Fibroblast of skin of scalp (primary cell): ENCODE results near the gene COQ6. TPM values are rescaled to one million over a fixed set of nuclear protein-coding genes. Genes with fewer than 3 reads are reported as not detected.
"Not testable (repeated sequence)": the region's sequence is repeated elsewhere in the genome, so short reads cannot be mapped to it uniquely, and the experiment has no call there.

Experiments
- DNase-seq: peaks from one replicate; pipeline ENCODE4 v3.0.0-alpha.2; 2013
- polyA plus RNA-seq, 2 experiments: library from polyadenylated mRNA; unstranded; fragments of 120-200 nt; gene quantifications; one replicate each; pipeline ENCODE4 v1.2.1, GENCODE V29; 2013; ENCODE audit not compliant: insufficient read length in 2 of 2

Gene COQ6
- polyA plus RNA-seq (2013, experiment 1 of 2; ENCODE audit: insufficient read length): 16.9 TPM
- 15.2 TPM for polyA plus RNA-seq (2013, experiment 2 of 2; ENCODE audit: insufficient read length)

GRCh38 chr14:73949752-73950734 lies at the start of gene COQ6, which contains the start of gene FAM161B:
COQ6 (plus strand) TSS chr14:73950302; CDS start chr14:73950333, 31 bp downstream.
FAM161B (minus strand) TSS chr14:73950094; CDS start chr14:73950026, 68 bp downstream.
- DNase-seq: peak; percentile 96

GRCh38 chr14:73903028-73903427 lies 47.1 kb upstream of the COQ6 start:
- no peak for DNase-seq

GRCh38 chr14:73909681-73910080 lies 40.4 kb upstream of the COQ6 start:
- no peak for DNase-seq

- peak; percentile 4 for DNase-seq
These were observed 36.8 kb upstream of the COQ6 start for GRCh38 chr14:73913256-73913655.

- DNase-seq: no peak
These were observed 33.8 kb upstream of the COQ6 start for GRCh38 chr14:73916324-73916723.

GRCh38 chr14:73919457-73919856 lies 30.6 kb upstream of the COQ6 start:
- DNase-seq: not testable (repeated sequence)

GRCh38 chr14:73924337-73924736 lies 25.8 kb upstream of the COQ6 start:
- DNase-seq: no peak

GRCh38 chr14:73935666-73936065 lies 14.4 kb upstream of the COQ6 start:
- DNase-seq: peak; percentile 5

GRCh38 chr14:73936548-73936947 lies 13.6 kb upstream of the COQ6 start:
- DNase-seq: no peak

GRCh38 chr14:73937012-73937411 lies 13.1 kb upstream of the COQ6 start:
- no peak for DNase-seq

GRCh38 chr14:73942180-73942579 lies 7.9 kb upstream of the COQ6 start:
- DNase-seq: no peak

GRCh38 chr14:73943083-73943482 lies 7.0 kb upstream of the COQ6 start:
- DNase-seq: peak; percentile 8

- DNase-seq: no peak
These were observed 5.5 kb upstream of the COQ6 start for GRCh38 chr14:73944432-73945158.

- no peak for DNase-seq
These were observed 4.9 kb upstream of the COQ6 start for GRCh38 chr14:73945159-73945670.

GRCh38 chr14:73953731-73954130 lies 3.6 kb downstream of the COQ6 start:
- peak; percentile 13 for DNase-seq

- DNase-seq: no peak
These were observed 5.6 kb downstream of the COQ6 start for GRCh38 chr14:73955674-73956073.

GRCh38 chr14:73958591-73958990 lies 8.5 kb downstream of the COQ6 start:
- no peak for DNase-seq

- DNase-seq: no peak
These were observed 11.1 kb downstream of the COQ6 start for GRCh38 chr14:73961192-73961591.

- no peak for DNase-seq
These were observed 15.1 kb downstream of the COQ6 start for GRCh38 chr14:73965216-73965615.

- no peak for DNase-seq
These were observed 18.8 kb downstream of the COQ6 start for GRCh38 chr14:73968885-73969284.

- DNase-seq: no peak
These were observed 23.4 kb downstream of the COQ6 start for GRCh38 chr14:73973497-73973896.

- DNase-seq: no peak
These were observed 26.0 kb downstream of the COQ6 start for GRCh38 chr14:73976125-73976524.

GRCh38 chr14:73977896-73978295 lies 27.8 kb downstream of the COQ6 start:
- DNase-seq: no peak
